ENCODE results near the gene PRR32.

PRR32 gene

GRCh38 chrX:126855839-126856524 lies 36.5 kb downstream of the PRR32 start:
- 91% methylated on average over 5 of the region's 5 CpGs for WGBS
- H3K27ac ChIP-seq (ENCODE audit: low read depth, low read length) = no peak overlapping the region
- no peak overlapping the region for H3K4me3 ChIP-seq (ENCODE audit: low read length)
- no peaks in the 10 kb centered on the region for H3K36me3 ChIP-seq (ENCODE audit: insufficient read depth, low read length)
- no peaks in the 10 kb centered on the region for H3K4me1 ChIP-seq (ENCODE audit: insufficient read depth, low read length)
- no peaks in the 10 kb centered on the region for H3K27me3 ChIP-seq (ENCODE audit: insufficient read depth, low read length)
- H3K9me3 ChIP-seq (ENCODE audit: insufficient read depth, low read depth, low read length) = no peaks in the 10 kb centered on the region
- H3K9ac ChIP-seq (ENCODE audit: low read depth, low read length) = no peak overlapping the region
